ENCODE measurements around the gene USP3. TPM values are rescaled to one million over a fixed set of nuclear protein-coding genes. Genes with fewer than 3 reads are reported as not detected.

Gene USP3
- total and polyA plus RNA-seq, 9 of the 15 experiments (the other 6 are each of a cell fraction or from before 2014, with no cell fraction given) = 17.3 to 54.3 (median 34.8) TPM

DNA sequence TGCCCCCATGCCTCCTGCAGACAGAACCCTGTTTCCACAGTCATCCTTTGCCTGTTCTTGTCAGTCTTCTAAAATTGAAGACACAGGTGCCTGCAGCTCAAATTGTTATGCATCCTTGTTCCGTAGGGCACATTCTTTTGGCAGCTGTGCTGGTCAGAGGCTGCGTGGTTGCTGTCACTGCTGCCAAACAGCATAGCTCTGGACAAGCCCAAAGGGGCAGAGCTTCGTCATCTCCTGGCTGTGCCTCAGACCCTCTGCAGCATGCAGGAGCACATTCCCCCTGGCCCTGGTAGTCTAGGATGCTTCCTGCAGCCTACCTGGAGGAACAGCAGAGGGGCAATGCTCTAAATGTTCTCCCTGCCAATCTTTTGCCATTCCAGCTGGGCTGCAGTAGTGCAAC, 90.7 kb downstream of the USP3 start:
- no peak overlapping the region for H3K27ac ChIP-seq (ENCODE audit: extremely low read depth, low read depth, low read length)
- 100% methylated on average over 3 of the region's 3 CpGs for WGBS (ENCODE audit: insufficient coverage, low coverage, missing lambda C conversion rate)
- no peak for FAIRE-seq
- H3K9me1 ChIP-seq (ENCODE audit: control insufficient read depth, insufficient read depth, low read length) = no peaks in the 10 kb centered on the region
- BruUV-seq (replicated peaks) = no TSS peak
- no peaks in the 10 kb centered on the region for H4K20me1 ChIP-seq (replicated peaks; ENCODE audit: control insufficient read depth, insufficient read depth, low read length)
- in situ Hi-C loops (cut with MboI) (loop anchor here (10.0 kb wide), 1 partner anchor 300 kb away; no protein-coding TSS in a partner anchor), intact Hi-C loops (cut with micrococcal nuclease) (loop anchor here (5.0 kb wide), 2 partner anchors 108 to 472 kb away; no protein-coding TSS in a partner anchor)
- ChIA-PET CTCF (ENCODE audit: low intra/inter-chr PET ratio) (no interaction called here), POLR2A (interaction anchor here (0.6 to 0.8 kb wide), 4 partner anchors 41 to 830 kb away, joined by 3 to 4 read pairs (median 4); no protein-coding TSS in a partner anchor)
- no peak for DNase-seq (ENCODE audit: extremely low read depth in 1 of 4, low spot score in 3 of 4)
- TF ChIP-seq CREB1 (IDR thresholded peaks at IDR 0.05) = no peak
- no peak for TF ChIP-seq CREB1 (CRISPR knock-in tag; IDR thresholded peaks at IDR 0.05)
- peak; percentile 69; the same call in 1 of the 2 replicates for TF ChIP-seq POLR2AphosphoS2 (IDR thresholded peaks at IDR 0.05; ENCODE audit: low read length)
- H3K4me1 ChIP-seq (replicated peaks in 1 of 2; ENCODE audit: control insufficient read depth in 2 of 2, insufficient read depth in 2 of 2, low read length in 2 of 2) = peaks cover 0 to 13% of the 10 kb centered on the region in 2 experiments; a peak in 2 of 5 replicates
- no peak overlapping the region for H3K4me2 ChIP-seq (ENCODE audit: insufficient read depth, low read length)
- peaks cover 40% of the 10 kb centered on the region for H3K36me3 ChIP-seq (ENCODE audit: control insufficient read depth, insufficient read depth, low read length)
- ATAC-seq = peak; percentile 15; the same call in 1 of the 3 replicates
- H3K9ac ChIP-seq (ENCODE audit: insufficient read depth in 1 of 2, low read depth in 2 of 2, low read length in 2 of 2) = no peak overlapping the region
- H3K79me2 ChIP-seq (ENCODE audit: control insufficient read depth, insufficient read depth, low read length) = no peaks in the 10 kb centered on the region
- no peaks in the 10 kb centered on the region for H3K9me3 ChIP-seq (replicated peaks; ENCODE audit: control insufficient read depth, insufficient read depth, low read depth, low read length)
- H3K27me3 ChIP-seq (ENCODE audit: control insufficient read depth in 2 of 2, insufficient read depth in 2 of 2, low read length in 2 of 2) = no peaks in the 10 kb centered on the region
- H3K4me3 ChIP-seq = no peak overlapping the region
- no peak overlapping the region for H2AFZ ChIP-seq (ENCODE audit: low read depth, low read length)

DNA sequence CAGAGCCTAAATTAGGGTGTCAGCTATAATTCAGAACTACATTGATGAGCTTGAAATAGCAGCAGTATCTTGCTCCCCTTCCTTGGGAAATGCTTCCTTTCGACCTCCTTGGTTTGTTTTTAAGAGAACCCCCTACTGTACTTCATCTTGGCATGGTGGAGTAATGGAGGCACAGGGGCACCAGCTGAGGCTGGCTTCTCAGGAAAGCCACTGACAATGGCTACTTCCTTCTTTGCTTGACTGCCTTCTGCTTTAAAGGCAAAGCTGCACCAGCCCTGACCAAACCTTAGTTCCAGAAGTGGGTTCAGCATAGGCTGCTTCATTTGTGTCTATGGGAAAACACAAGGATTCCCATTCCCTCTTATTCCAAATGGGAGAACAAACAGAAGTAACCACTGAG, 91.3 kb downstream of the USP3 start:
- ChIA-PET CTCF (ENCODE audit: low intra/inter-chr PET ratio) (no interaction called here), POLR2A (interaction anchor here (0.6 to 1.7 kb wide), 4 partner anchors 9 to 51 kb away, joined by 3 to 5 read pairs (median 4); no protein-coding TSS in a partner anchor)
- no TSS peak for BruUV-seq (replicated peaks)
- Histone ChIP-seq H3K27me3 (ENCODE audit: control insufficient read depth in 2 of 2, insufficient read depth in 2 of 2, low read length in 2 of 2) (no peaks in the 10 kb centered on the region), H3K9ac (ENCODE audit: insufficient read depth in 1 of 2, low read depth in 2 of 2, low read length in 2 of 2) (no peak overlapping the region), H2AFZ (ENCODE audit: low read depth, low read length) (no peak overlapping the region), H4K20me1 (replicated peaks; ENCODE audit: control insufficient read depth, insufficient read depth, low read length) (no peaks in the 10 kb centered on the region), H3K36me3 (ENCODE audit: control insufficient read depth, insufficient read depth, low read length) (peaks cover 34% of the 10 kb centered on the region), H3K4me2 (ENCODE audit: insufficient read depth, low read length) (no peak overlapping the region), H3K79me2 (ENCODE audit: control insufficient read depth, insufficient read depth, low read length) (no peaks in the 10 kb centered on the region), H3K27ac (ENCODE audit: extremely low read depth, low read depth, low read length) (no peak overlapping the region), H3K9me3 (replicated peaks; ENCODE audit: control insufficient read depth, insufficient read depth, low read depth, low read length) (no peaks in the 10 kb centered on the region), H3K9me1 (ENCODE audit: control insufficient read depth, insufficient read depth, low read length) (no peaks in the 10 kb centered on the region), H3K4me3 (no peak overlapping the region), H3K4me1 (replicated peaks in 1 of 2; ENCODE audit: control insufficient read depth in 2 of 2, insufficient read depth in 2 of 2, low read length in 2 of 2) (peaks cover 0 to 18% of the 10 kb centered on the region in 2 experiments; a peak in 2 of 5 replicates)
- FAIRE-seq (no peak), DNase-seq (ENCODE audit: extremely low read depth in 1 of 4, low spot score in 3 of 4) (no peak), ATAC-seq (no peak)
- in situ Hi-C loops (cut with MboI) = loop anchor here (10.0 kb wide), 1 partner anchor 301 kb away; no protein-coding TSS in a partner anchor
- 46% methylated on average over 1 of the region's 1 CpG for WGBS (ENCODE audit: insufficient coverage, low coverage, missing lambda C conversion rate)
- intact Hi-C loops (cut with micrococcal nuclease) = loop anchor here (5.0 kb wide), 2 partner anchors 108 to 472 kb away; no protein-coding TSS in a partner anchor
- TF ChIP-seq, protein P1, sequence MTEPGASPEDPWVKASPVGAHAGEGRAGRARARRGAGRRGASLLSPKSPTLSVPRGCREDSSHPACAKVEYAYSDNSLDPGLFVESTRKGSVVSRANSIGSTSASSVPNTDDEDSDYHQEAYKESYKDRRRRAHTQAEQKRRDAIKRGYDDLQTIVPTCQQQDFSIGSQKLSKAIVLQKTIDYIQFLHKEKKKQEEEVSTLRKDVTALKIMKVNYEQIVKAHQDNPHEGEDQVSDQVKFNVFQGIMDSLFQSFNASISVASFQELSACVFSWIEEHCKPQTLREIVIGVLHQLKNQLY (CRISPR knock-in tag; conservative IDR thresholded peaks at IDR 0.05) = no peak
- TF ChIP-seq MED1 (CRISPR knock-in tag; IDR thresholded peaks at IDR 0.05; ENCODE audit: borderline replicate concordance) (no peak), WHSC1 (IDR thresholded peaks at IDR 0.05; ENCODE audit: low read length) (no peak), KAT2B (IDR thresholded peaks at IDR 0.05; ENCODE audit: low read depth, low read length) (no peak), BCL6 (CRISPR knock-in tag; IDR thresholded peaks at IDR 0.05) (no peak), NRF1 (conservative IDR thresholded peaks at IDR 0.05 in 1 of 2, IDR thresholded peaks at IDR 0.05 in 1 of 2) (no peak)
- TF ChIP-seq, protein P2, sequence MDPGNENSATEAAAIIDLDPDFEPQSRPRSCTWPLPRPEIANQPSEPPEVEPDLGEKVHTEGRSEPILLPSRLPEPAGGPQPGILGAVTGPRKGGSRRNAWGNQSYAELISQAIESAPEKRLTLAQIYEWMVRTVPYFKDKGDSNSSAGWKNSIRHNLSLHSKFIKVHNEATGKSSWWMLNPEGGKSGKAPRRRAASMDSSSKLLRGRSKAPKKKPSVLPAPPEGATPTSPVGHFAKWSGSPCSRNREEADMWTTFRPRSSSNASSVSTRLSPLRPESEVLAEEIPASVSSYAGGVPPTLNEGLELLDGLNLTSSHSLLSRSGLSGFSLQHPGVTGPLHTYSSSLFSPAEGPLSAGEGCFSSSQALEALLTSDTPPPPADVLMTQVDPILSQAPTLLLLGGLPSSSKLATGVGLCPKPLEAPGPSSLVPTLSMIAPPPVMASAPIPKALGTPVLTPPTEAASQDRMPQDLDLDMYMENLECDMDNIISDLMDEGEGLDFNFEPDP (CRISPR knock-in tag; IDR thresholded peaks at IDR 0.05) = no peak
- TF ChIP-seq, protein P3, sequence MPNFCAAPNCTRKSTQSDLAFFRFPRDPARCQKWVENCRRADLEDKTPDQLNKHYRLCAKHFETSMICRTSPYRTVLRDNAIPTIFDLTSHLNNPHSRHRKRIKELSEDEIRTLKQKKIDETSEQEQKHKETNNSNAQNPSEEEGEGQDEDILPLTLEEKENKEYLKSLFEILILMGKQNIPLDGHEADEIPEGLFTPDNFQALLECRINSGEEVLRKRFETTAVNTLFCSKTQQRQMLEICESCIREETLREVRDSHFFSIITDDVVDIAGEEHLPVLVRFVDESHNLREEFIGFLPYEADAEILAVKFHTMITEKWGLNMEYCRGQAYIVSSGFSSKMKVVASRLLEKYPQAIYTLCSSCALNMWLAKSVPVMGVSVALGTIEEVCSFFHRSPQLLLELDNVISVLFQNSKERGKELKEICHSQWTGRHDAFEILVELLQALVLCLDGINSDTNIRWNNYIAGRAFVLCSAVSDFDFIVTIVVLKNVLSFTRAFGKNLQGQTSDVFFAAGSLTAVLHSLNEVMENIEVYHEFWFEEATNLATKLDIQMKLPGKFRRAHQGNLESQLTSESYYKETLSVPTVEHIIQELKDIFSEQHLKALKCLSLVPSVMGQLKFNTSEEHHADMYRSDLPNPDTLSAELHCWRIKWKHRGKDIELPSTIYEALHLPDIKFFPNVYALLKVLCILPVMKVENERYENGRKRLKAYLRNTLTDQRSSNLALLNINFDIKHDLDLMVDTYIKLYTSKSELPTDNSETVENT (CRISPR knock-in tag; IDR thresholded peaks at IDR 0.05) = no peak

Measured in K562 (cell line).